Adipose tissue (tissue), 3 donors: Measurements from ENCODE around the gene MKRN1. TPM values are rescaled to one million over a fixed set of nuclear protein-coding genes. Genes with fewer than 3 reads are reported as not detected.
"Not testable (repeated sequence)": the region's sequence is repeated elsewhere in the genome, so short reads cannot be mapped to it uniquely, and the experiment has no call there.

Experiments
- H3K27ac ChIP-seq: one replicate; pipeline ENCODE4 v1.5.1; 2013; ENCODE audit warnings: low read depth, low read length
- WGBS, 3 donors: extraction: QIAGEN DNeasy Blood & Tissue Kit; methylation state at CpG; one replicate each; pipeline ENCODE4 v1.1.7; 2013; 5-methylcytosine and 5-hydroxymethylcytosine counted together
- polyA plus RNA-seq, 3 donors: library from polyadenylated mRNA; stranded (reverse); fragments of 200-250 nt; gene quantifications; one replicate each; pipeline ENCODE4 v1.2.3, GENCODE V29; 2013
- donor health status: healthy with polysubstance abuse.
- donor health status: Bipolar disorder and iron deficiency.
- donor health status: healthy.

MKRN1 gene
- polyA plus RNA-seq, 3 donors = 39.7 to 44.1 (median 42.0) TPM

DNA sequence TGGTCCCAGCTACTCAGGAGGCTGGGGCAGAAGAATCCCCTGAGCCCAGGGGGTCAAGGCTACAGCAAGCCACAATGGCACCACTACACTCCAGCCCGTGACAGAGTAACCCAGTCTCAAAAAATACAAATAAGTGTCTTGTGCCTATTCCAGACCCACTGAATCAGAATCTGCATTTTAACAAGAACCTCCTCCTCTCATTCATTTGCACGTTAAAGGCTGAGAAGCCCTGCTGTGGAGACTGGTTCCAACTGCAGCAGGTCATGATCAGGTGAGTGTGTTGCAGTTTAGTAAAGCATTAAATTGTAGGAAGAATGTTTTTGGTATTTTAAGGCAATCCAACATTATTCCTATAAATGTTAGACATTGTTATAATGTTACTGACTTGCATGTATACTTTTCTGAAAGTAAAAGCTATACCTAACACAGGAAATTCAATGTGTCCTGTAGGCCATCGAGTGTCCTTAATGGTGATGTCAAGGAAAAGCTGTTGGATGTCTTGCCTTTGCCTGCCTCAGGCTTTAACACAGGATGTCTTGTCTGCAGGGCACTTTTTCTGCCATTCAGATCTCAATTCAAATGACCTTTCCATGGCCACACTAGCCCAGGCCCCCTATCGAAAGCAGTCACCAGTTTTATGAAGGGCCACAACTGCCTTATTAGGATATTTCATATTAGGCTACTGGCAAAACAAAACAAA, 30.4 kb downstream of the MKRN1 start:
- H3K27ac ChIP-seq = no peak overlapping the region
- 87 to 90% (median 89%) methylated on average over 4 of the region's 4 CpGs for WGBS, 3 donors

DNA sequence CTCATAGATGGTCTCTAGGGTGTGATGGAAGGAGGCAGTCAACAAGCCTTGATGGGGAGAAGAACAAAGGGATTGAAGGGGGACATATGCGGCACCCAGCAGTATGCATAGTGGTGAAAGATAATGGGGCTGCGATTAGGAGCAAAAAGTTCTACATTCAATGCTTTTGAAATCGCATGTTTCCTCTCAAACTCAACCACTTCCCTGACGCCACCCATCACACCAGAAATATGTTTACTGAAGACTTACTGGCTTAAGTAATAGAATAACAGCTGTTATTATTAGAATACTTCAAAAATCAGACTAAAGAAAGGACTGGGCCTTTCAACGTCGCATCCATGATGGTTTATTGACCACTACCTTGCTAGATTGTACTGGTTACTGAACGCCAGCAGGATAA, 31.5 kb downstream of the MKRN1 start:
- no peak overlapping the region for H3K27ac ChIP-seq
- 72 to 84% (median 73%) methylated on average over 7 of the region's 7 CpGs for WGBS, 3 donors

DNA sequence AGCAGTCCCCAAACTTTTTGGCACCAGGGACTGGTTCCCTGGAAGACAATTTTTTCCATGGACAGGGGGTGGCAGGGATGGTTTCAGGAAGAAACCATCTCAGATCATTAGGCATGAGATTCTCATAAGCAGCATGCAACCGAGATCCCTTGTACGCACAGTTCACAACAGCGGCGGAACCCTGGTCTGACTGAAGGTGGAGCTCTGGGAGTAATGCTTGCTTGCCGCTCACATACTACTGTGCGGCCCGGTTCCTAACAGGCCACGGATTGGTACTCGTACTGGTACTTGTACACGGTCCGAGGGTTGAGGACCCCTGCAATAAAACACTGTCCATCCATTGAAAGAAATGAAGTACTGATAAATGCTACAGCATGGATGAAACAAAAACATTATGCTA, 32.8 kb downstream of the MKRN1 start:
- H3K27ac ChIP-seq = no peak overlapping the region
- WGBS, 3 donors = 86 to 98% (median 96%) methylated on average over 11 of the region's 11 CpGs

DNA sequence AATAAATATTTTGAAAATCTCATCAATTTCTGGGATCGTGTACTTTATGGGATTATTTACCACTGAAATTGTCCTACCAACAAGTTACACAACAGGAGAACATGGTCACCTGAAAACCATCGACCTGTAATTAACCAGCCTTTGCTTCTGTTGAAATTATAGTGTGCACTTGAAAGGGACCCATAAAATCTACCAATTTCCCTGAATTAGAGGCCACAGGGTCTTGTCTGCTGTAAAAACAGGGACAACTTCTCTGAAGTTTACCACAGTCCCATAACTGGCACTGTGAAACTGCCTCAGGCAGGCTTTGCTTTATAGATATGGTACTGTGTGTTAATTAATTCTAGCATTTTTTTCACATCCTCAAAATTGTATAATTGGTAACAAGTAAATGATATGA, 37.8 kb downstream of the MKRN1 start:
- no peak overlapping the region for H3K27ac ChIP-seq
- 85 to 92% (median 87%) methylated on average over 2 of the region's 2 CpGs for WGBS, 3 donors

DNA sequence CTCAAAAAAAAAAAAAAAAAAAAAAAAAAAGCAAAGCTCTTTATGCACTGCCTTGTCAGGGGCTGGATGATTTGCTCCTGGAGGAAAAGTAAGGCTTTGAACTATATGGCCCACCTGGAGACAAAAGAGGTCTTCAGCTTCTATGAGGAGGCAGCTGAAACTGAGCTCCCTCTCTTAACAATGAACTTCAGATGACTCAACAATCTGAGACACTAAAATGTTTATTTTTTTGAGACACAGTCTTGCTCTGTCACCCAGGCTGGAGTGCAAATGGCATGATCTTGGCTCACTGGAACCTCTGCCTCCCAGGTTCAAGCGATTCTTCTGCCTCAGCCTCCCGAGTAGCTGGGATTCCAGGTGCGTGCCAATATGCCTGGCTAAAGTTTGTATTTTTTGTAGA, 38.7 kb downstream of the MKRN1 start:
- H3K27ac ChIP-seq = no peak overlapping the region
- 93 to 97% (median 95%) methylated on average over 3 of the region's 3 CpGs for WGBS, 3 donors

DNA sequence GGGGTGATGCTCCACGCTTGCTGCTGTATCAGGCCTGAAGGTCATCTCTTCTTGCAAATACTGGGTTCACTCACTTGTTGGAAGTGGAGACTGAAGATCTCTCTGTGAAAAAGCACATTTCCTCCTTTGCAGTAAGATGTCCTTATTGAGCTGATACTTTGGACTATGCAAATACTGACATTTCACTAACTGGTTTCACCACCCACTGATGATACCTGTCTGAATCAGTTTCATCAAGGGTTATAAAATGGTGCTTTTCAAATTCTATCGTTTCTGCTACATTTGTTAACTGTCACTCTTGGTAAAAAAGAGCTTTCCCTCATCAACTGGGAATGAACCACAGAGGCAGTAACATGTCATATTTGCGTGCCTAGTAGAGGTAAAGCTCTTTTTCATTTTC, 39.9 kb downstream of the MKRN1 start:
- H3K27ac ChIP-seq = no peak overlapping the region
- WGBS, 3 donors = 75 to 87% (median 86%) methylated on average over 3 of the region's 3 CpGs

DNA sequence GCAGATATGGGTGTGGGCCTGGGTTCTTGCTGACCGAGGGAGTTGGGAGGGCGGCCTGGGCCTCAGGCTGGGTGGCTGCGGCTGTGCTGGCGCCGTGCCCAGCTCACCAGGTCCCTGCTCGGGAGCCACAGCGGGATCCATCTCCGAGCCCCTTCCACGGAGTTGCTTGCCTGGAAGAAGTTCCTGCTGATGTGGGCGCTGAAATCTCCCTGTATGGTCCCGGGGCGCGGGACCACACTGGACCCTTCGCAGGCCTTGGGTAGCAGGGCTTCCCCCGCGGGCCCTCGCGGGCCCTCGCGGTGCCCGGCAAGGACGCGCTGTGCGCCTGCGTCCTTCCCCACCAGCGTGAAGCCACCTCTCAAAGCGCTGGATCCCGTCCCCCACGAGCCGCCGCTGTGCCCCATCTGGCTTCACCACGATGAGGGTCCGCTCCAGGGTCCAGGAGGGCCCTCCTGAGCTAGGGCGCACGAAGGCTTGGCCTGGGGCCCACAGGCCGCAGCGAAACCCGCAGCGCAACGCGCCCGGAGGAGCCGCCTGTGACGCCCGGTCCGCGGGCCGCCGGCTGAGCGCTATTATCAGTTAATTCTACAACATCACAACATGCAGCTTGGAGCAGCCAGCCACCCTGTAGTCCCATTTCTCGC, 43.9 kb downstream of the MKRN1 start:
- WGBS, 3 donors = 28 to 54% (median 42%) methylated on average over 48 to 51 of the region's 51 CpGs
- H3K27ac ChIP-seq = no peak overlapping the region

DNA sequence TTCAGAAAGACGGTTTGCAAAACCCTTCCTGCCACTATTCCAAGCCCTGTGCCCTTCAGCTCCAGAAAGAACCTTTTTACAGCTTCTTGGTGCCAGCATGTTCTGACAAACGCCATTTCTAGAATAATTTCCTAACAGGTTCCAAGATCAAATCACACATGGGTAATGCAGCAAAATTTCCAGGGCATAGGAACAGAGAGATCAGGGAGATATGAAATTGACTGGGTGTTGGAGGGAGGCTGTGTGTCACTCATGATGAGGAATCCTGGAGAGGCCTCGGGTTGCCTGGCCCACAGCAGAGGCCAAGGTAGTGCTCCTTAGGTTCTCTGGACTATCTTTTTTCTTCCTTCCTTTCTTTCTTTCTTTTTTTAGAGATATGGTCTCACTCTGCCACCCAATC, 45.9 kb downstream of the MKRN1 start:
- no peak overlapping the region for H3K27ac ChIP-seq
- WGBS, 3 donors = 78 to 87% (median 86%) methylated on average over 3 of the region's 3 CpGs

DNA sequence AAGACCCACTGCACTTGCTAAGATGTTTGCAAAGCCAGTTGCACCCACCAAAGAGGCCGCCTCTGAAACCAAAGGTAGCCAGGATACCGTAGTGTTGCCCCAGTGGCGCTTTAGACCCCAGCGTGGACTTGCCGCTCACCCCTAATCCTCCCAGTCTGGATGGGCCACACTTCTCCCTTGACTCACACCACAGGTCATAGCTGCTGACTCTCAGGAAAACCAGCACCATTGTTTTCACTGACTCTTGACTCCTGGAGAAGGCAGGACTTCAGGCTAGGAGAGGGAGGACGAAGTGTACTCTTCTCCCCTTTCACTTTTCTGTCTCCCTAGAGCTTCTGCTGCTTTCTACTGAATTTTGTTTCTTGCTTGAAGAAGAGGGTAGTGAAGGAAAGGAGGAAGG, 53.2 kb downstream of the MKRN1 start:
- H3K27ac ChIP-seq = no peak overlapping the region
- 89 to 98% (median 92%) methylated on average over 6 of the region's 6 CpGs for WGBS, 3 donors

DNA sequence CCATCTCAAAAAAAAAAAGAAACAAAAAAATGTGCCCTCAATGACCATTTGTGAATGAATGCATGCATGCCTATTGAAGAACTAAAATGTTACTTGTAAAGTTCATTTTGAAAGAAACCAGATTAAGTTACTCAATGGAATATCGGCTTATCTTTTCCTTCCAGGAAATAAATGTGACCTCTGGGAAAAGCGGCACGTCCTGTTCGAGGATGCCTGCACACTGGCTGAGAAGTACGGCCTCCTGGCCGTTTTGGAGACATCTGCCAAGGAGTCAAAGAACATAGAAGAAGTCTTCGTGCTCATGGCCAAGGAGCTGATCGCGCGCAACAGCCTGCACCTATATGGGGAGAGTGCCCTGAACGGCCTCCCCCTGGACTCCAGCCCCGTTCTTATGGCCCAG, 53.6 kb downstream of the MKRN1 start:
- H3K27ac ChIP-seq = no peak overlapping the region
- WGBS, 3 donors = 52 to 86% (median 71%) methylated on average over 12 of the region's 12 CpGs

DNA sequence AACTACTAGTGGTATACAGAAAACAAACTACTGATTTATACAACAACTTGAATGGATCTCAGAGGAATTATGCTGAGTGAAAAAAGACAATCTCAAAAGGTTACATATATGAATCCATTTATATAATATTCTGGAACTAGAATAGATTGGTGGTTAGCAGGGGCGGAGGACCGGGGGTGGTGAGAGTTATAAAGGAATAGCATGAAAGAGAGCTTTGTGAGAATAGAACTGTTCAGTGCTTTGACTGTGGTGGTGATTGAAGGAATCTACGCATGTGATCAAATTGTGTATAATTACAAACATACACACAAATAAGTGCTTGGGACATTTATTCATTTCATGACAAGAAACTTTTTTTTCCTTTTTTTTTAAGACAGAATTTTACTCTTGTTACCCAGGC, 55.8 kb downstream of the MKRN1 start:
- no peak overlapping the region for H3K27ac ChIP-seq
- WGBS, 3 donors = 94 to 96% (median 94%) methylated on average over 3 of the region's 3 CpGs

DNA sequence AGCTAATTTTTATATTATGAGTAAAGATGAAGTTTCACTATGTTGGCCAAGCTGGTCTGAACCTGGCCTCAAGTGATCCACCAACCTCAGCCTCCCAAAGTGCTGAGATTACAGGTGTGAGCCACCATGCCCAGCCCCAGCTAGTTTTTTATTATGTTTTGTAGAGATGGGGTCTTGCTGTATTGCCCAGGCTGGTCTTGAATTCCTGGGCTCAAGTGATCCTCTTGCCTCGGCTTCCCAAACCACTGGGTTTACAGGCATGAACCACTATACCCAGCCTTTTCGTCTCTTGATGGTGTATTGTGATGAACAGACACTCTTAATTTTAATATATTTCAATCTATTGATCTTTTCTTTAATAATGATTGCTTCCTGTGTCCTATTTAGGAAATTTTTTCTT, 57.8 kb downstream of the MKRN1 start:
- 97 to 100% (median 99%) methylated on average over 2 of the region's 2 CpGs for WGBS, 3 donors
- no peak overlapping the region for H3K27ac ChIP-seq

DNA sequence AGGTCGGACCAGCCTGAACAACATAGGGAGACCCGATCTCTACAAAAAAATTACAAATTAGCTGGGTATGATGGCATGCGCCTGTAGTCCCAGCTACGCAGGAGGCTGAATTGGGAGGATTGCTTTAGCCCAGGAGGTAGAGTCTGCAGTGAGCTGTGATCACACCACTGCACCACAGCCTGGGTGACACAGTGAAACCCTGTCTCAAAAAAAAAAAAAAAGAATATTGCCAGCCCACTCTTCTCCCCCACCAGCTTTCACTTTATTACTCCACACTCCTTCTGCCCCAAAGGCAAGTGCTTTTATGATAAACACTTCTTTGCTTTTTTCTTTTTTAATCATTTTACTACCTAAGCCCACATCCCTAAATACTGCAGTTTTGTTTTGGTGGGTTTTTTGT, 60.7 kb downstream of the MKRN1 start:
- 70 to 94% (median 93%) methylated on average over 4 of the region's 4 CpGs for WGBS, 3 donors
- H3K27ac ChIP-seq = no peak overlapping the region

DNA sequence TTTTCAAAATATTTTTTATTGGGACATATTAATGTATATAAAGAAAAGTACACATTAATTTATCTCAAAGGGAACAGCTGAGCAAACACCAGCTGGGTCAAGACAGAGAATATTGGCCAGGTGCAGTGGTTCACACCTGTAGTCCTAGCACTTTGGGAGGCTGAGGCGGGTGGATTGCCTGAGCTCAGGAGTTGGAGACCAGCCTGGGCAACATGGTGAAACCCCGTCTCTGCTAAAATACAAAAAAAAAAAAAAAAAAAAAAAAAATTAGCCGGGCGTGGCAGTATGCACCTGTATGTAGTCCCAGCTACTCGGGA, 61.2 kb downstream of the MKRN1 start:
- H3K27ac ChIP-seq = not testable (repeated sequence)
- 48 to 92% (median 91%) methylated on average over 2 to 5 of the region's 5 CpGs for WGBS, 3 donors

DNA sequence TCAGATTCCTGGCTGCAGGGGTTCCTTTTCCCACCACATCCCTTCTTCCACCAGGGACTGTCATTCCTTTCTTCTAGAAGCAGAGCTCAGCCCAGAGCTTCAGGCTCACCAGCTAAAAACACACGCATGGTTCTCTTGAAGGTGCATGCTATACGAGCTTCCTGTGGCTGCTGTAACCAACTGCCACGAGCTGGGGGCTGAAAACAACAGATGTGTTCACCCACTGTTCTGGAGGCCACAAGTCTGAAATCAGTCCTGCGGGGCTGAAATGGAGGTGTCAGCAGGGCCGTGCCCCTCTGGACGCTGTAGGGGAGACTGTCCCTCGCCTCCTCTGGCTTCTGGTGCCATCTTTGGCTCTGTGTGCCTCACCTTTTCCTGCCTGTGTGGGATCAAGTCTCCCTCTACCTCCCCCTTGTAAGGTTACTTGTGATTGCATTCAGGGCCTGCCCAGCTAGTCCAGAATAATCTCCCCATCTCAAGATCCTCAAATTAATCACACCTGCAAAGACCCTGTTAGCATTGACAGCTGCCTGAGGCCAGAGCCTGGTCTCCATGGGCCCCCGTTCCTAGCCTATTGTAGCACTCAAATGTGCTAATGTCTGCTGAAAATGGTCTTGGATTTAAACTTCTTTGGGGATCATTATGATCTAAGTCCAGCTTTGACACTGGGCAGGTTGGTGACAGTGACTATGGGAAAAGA, 61.7 kb downstream of the MKRN1 start:
- 36 to 78% (median 67%) methylated on average over 8 of the region's 8 CpGs for WGBS, 3 donors

DNA sequence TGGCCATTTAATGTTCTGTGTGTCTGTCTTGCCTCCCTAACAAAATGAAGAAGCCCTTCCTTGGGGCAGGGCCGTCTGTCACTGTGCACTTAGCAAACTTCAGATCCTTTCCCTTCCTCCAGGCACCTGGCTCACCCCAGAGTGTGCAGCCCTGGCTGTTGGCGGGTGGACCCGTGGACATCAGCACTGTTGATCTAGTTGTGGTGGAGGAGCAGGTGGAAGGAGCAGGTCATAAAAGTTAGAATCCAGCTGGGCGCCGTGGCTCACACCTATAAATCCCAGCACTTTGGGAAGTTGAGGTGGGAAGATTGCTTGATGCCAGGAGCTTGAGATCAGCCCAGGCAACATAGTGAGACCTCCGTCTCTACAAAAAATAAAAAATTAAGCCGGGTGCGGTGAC, 62.7 kb downstream of the MKRN1 start:
- no peak overlapping the region for H3K27ac ChIP-seq
- 77 to 85% (median 79%) methylated on average over 8 of the region's 8 CpGs for WGBS, 3 donors

More for the DNA sequence above, 61.7 kb downstream of the MKRN1 start:
- H3K27ac ChIP-seq = no peak overlapping the region

DNA sequence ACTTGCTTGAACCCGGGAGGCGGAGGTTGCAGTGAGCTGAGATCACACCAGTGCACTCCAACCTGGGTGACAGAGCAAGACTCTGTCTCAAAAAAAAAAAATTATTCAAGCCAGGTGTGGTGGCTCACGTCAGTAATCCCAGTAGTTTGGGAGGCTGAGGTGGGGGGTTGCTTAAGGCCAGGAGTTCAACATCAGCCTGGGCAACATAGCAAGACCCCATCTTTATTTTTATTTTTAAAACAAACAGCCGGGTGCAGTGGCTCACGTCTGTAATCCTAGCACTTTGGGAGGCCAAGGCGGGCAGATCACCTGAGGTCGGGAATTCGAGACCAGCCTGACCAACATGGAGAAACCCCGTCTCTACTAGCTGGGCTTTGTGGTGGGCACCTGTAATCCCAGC, 63.5 kb downstream of the MKRN1 start:
- H3K27ac ChIP-seq = not testable (repeated sequence)
- 91 to 97% (median 95%) methylated on average over 9 of the region's 9 CpGs for WGBS, 3 donors

DNA sequence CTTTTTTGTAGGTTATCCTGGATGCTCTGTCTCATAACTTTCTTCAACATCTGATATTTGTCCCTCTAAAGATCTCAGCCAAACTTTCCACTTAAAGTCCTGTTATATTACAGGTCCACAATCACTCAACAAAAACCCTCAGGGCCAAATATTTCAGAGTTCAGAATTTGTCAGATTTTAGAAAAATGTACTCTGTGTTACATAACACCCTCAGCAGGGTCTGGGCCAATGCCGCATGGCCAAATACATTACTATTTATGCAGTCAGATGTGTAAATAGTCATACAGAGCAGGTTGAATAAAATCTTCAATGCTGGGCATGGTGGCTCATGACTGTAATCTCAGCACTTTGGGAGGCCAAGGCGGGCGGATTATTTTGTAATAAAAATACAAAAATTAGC, 63.9 kb downstream of the MKRN1 start:
- whole genome bisulfite sequencing, 3 donors = 78 to 89% (median 88%) methylated on average over 3 of the region's 3 CpGs
- H3K27ac ChIP-seq = no peak overlapping the region

DNA sequence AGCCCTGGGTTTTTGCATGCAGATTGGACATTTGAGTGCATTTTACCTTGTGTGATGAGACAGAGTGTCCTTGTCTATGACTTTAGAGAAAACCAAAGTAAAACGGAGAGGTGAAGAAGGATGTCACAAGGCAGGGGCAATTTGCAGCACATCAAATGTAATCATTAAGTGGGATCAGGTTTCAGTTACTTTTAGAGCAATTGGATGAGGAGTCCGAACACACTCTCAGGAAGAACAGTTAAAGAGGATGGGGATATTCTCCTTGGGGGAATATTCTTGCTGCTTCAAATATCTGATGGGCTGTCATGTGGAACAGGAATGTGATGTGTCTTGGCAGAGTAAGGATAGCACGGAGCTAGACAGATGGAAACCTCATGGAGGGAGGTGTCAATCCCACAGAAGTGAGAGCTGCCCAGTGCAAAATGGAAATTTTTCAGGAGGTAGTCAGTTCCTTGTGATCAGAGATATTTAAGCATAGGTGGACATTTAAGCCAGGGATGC, 74.7 kb downstream of the MKRN1 start:
- no peak overlapping the region for H3K27ac ChIP-seq

More for the DNA sequence above, 74.7 kb downstream of the MKRN1 start:
- 32 to 69% (median 68%) methylated on average over 3 of the region's 3 CpGs for WGBS, 3 donors
